Stimulated activated CD4-positive, alpha-beta T cell treated with anti-CD3 and anti-CD28 coated beads, TNF-alpha, amount 100 ng/mL, for 4 hours (primary cell): ENCODE results near the gene IFNL2.
"Not testable (repeated sequence)": the region's sequence is repeated elsewhere in the genome, so short reads cannot be mapped to it uniquely, and the experiment has no call there.

Experiments used
- DNase-seq, 3 experiments: peaks; one replicate each; pipeline ENCODE4 v3.0.0-alpha.2; 2020; ENCODE audit warnings: low read depth in 3 of 3

IFNL2 gene

GRCh38 chr19:39253374-39254149 lies 14.6 kb upstream of the IFNL2 start:
- DNase-seq = no peak

- no peak for DNase-seq
Measured at GRCh38 chr19:39254531-39255345, 13.5 kb upstream of the IFNL2 start.

DNA sequence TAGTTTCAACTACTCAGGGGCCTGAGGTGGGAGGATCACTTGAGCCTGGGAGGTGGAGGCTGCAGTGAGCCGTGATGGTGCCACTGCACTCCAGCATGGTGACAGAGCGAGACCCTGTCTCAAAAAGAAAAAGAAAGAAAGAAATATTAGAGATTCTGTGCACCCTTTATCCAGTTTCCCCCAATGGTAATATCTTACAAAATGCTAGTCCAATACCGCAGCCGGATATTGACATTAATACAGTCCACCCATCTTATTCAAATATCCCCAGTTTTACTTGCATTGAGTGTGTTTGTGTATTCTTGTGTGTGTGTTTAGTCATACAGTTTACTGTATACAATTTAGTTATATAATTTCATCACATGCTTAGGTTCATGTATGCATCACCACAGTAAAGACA lies 11.0 kb upstream of the IFNL2 start:
- no peak for DNase-seq

GRCh38 chr19:39261704-39262103 lies 6.5 kb upstream of the IFNL2 start:
- no peak for DNase-seq

DNA sequence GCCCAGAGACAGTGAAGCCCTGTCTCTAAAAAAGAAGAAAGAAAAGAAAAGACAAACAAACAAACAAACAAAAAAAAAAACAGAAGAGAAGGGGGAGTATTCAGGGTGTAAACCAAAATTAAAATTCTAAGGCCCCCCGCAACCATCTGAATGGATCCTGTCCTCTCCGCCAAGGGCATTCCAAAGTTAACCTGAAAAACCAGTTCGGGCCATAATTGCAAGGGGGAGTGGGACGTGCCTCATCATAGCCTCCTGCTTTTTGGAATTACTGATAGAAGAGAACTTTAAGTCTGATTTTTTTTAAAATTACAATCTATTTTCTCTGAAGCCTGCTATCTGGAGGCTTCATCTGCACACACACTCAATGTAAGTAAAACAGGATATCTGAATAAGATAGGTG lies 5.7 kb upstream of the IFNL2 start:
- no peak for DNase-seq

DNA sequence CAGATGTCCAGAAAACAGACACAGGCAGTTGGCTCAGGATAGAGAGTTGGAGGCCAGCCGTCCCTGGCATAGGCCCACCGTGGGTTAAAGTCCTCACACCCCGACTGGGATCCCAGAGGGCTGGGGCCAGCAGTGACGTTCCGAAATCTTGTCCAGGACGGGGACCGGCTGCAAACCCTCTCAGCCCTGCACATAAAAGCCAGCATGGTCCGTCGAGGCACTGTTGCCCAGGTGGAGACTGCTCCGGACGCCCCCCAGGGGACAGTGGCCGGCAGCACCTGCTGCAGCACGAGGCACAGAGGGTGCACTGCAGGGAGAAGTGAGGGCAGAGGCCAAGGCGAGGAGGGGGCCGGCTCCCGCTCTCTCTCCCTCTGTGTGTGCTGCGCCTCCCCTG lies 4.3 kb upstream of the IFNL2 start:
- DNase-seq = no peak

DNA sequence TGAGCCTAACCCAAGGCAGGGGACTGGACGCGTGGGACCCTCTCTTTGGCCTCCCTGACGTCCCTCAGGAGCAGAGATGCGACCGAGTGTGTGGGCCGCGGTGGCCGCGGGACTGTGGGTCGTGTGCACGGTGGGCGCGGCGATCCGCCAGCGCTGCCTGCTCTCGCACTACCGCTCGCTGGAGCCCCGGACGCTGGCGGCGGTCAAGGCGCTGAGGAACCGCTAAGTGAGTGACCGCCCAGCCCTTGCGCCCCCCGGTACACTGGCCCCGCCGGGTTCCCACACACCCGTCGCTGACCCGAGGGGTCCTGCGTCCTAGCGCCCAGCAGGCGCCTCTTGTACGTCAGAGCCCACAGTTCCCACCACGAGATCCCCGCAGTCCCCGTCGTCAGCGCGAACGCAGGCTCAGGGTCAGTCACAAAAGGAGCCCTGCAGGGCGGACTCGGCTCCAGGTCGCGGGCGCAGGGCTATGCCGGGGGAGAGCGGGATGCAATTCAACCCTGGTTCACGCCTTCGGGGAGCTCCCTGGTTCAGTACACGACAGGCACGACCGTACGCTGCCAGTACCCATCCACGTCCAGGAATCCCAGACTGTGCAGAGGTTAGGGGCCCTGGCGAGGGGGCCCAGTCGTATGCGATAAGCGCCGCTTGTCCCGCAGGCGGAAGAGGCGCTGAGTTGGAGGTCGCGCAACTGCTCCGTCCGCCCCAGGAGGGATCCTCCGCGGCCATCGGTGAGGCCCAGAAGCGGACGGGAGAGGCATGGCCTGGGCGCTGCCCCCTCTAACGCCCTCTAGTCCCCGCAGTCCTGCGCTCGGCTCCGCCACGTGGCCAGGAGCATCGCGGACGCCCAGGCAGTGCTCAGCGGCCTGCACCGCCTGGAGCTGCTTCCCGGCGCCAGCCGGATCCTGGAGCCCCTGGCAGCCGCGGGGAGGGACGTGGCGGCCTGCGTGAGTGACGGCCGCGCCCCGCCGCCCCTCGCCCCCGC lies 3.6 kb upstream of the IFNL2 start:
- no peak for DNase-seq

DNA sequence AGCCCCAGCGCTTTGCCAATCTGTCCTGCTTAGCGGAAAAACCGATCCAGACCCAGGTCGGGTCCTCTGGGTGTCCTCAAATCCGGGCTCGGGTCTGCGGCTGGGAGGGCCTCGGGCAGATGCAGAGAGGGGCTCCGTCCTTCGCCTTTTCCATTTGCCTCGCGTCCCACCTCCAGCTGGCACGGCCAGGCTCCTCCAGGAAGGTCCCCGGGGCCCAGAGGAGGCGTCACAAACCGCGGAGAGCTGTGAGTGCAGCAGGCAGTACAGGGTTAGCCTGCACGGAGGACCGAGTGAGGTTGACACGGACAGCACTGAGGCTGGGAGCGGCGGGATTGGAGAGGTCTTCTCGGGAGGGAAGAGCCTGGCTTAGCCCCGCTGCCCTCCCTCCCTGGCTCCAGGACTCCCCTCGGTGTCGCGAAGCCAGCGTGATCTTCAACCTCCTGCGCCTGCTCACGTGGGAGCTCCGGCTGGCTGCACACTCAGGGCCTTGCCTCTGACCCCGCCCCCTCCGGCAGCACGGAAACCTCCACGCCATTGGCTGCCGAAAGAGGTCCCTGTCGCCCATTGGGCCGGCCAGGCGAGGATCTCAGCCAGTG lies 2.8 kb upstream of the IFNL2 start:
- DNase-seq = no peak

- not testable (repeated sequence) for DNase-seq
Measured at GRCh38 chr19:39268531-39269223, 481 bp downstream of the IFNL2 start.

DNA sequence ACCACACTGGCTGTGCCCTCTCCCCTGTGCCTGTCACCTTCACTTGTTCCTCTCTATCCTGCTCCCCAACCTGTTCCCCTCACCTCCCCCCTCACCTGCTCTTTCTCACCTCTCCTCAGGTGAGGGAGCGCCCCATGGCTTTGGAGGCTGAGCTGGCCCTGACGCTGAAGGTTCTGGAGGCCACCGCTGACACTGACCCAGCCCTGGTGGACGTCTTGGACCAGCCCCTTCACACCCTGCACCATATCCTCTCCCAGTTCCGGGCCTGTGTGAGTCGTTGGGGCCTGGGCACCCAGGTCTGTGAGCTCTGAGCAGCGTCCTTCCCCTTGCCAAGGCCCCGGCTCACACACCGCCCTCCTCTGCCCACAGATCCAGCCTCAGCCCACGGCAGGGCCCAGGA lies 1.2 kb downstream of the IFNL2 start:
- DNase-seq = not testable (repeated sequence)

- no peak for DNase-seq
Measured at GRCh38 chr19:39270036-39270871, 2.1 kb downstream of the IFNL2 start.

- not testable (repeated sequence) for DNase-seq
Measured at GRCh38 chr19:39273859-39274258, 5.7 kb downstream of the IFNL2 start.

DNA sequence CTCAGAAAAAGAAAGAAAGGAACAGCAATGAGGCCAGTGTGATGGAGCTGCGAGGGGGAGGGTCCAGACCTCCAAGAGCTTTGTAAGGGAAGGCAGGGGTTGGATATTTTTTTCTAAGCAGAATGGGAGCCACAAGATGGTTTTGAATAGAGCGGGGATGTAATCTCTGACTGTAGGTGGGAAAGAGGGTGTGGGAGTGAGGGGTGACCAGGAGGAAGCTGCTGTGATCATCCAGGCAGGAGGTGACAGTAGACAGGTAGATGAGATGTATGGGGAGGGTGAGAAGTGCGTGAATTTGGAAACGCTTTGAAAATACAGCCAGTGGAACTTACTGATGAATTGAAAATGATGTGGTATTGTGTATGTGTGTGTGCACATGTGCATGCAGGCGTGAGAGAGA lies 7.4 kb downstream of the IFNL2 start:
- DNase-seq = no peak

DNA sequence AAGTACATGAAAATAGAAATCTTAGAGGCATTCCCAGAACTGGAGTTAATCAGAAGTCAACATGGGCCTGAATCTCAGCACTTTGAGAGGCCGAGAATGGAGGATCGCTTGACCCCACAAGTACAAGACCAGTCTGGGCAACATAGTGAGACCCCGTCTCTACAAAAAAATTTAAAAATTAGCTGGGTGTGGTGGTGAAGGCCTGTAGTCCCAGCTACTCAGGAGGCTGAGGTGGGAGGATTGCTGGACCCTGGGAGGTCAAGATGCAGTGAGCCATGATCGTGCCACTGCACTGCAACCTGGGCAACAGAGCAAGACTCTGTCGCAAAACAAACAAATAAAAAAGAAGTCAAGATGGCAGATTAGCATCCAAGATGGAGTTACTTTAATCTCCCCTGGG lies 8.5 kb downstream of the IFNL2 start:
- no peak for DNase-seq

GRCh38 chr19:39277598-39277997 lies 9.4 kb downstream of the IFNL2 start:
- DNase-seq = no peak

DNA sequence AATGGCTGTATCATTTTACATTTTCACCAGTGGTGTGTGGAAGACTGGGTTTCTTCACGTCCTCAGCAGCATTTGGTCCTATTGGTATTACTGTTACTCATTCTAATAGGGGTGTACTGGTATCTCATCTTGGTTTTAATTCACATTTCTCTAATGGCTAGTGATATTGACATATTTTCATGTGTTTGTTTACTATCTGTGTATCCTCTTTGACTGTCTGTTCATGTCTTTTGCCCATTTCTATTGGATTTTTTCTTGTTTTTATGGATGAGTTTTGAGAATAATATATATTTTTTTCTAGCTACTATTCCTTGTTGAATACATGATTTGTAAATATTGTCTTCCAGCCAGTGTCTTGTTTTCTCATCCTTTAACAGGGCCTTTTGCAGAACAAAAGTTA lies 13.8 kb downstream of the IFNL2 start:
- DNase-seq = no peak

DNA sequence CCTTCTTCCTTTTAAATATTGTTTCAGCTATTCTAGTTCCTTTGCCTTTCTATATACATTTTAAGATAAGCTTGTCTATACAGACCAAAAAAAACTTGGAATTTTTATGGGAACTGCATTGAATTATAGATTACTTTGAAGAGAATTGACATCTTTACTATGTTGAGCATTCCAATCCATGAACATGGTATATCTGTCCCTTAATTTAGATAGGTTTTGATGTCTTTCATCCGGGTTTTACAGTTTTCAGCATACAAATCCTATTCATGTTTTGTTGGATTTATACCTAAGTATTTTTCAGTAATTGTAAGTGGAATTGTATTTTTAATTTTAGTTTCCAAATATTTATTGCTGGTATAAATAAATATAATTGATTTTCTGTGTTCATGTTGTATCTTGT lies 15.8 kb downstream of the IFNL2 start:
- DNase-seq = no peak

DNA sequence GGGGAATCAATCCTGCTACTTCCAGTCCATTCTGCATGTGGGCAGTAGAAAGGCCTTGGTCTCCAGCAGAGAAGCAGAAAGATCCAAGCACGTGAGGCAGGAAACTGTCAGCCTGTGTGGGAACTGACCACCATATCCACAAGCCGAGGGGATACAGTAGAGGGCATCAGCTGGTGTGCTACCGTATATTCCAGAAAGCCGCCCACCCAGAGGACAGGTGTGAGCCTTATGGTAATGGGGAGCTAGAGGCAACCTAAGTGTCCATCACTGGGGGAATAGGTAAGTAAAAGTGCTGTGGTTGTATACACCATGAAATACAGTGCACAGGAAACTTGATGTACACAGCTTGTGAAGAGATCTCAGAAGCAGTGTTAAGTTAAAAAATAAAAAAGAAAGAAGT lies 25.2 kb downstream of the IFNL2 start:
- no peak for DNase-seq

GRCh38 chr19:39296055-39296645 lies 28.0 kb downstream of the IFNL2 start, which contains the start of gene IFNL1:
IFNL1 (plus strand) TSS chr19:39296407; CDS start chr19:39296422, 15 bp downstream.
- no peak for DNase-seq

- no peak for DNase-seq
Measured at GRCh38 chr19:39296906-39297305, 28.7 kb downstream of the IFNL2 start.
